ENCODE data around the gene MAB21L1.

DNA sequence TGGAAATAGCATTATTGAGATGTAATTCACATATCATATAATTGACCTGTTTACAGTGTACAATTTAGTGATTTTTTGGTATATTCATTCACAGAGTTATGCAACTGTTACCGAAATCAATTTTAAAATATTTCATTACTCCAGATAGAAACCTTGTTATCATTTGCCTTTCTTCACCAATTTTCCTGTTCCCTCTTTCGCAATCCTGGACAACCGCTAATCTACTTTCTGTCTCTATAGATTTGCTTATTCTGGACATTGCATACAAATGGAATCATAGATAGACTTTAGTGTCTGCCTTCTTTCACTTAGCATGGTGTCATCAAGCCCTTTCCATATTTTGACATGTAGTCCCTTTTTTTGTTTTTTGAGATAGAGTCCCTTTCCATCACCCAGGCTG is 19.2 kb downstream of the MAB21L1 start:
- TF ChIP-seq YY1 (IDR thresholded peaks at IDR 0.05; ENCODE audit: insufficient read depth, insufficient read length) (no peak), ZNF274 (IDR thresholded peaks at IDR 0.05; ENCODE audit: low read depth, low read length) (no peak), SUZ12 (IDR thresholded peaks at IDR 0.05; ENCODE audit: extremely low read depth, insufficient read depth, insufficient read length) (no peak)

All from NT2/D1 (cell line).